ENCODE data around the gene PKP1.

PKP1 gene

GRCh38 chr1:201304126-201304525 lies 20.8 kb downstream of the PKP1 start:
- Histone ChIP-seq H3K4me1 (ENCODE audit: control insufficient read depth, insufficient read depth, low read length) (peaks cover 47% of the 10 kb centered on the region), H3K27me3 (ENCODE audit: control insufficient read depth, insufficient read depth, low read length) (no peaks in the 10 kb centered on the region), H3K4me3 (ENCODE audit: low read length) (no peak overlapping the region), H3K9me3 (ENCODE audit: control insufficient read depth, low read length) (no peaks in the 10 kb centered on the region), H3K9ac (ENCODE audit: low read length) (no peak overlapping the region), H3K36me3 (ENCODE audit: control insufficient read depth, insufficient read depth, low read length) (no peaks in the 10 kb centered on the region)

DNA sequence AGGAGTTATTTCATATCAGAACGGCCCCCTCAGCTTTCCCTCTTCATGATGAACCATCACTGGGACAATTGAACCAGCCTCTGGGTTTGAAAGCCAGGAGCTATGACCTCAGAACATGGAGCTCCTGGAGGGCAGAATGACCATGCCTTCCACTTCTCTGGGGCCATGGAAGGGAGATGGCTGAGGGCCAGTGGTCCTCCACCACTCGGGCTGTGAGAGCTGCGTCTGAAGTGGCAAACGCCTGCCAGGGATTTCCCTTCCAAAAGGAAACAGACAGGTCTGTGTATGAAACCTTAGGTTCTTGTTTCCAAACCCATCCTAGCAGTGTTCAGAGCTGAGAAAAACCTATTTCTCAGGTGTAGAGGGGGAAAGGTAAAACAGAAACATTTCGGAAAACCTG lies 22.5 kb downstream of the PKP1 start:
- H3K36me3 ChIP-seq (ENCODE audit: control insufficient read depth, insufficient read depth, low read length) = no peaks in the 10 kb centered on the region
- peaks cover 46% of the 10 kb centered on the region for H3K4me1 ChIP-seq (ENCODE audit: control insufficient read depth, insufficient read depth, low read length)
- no peaks in the 10 kb centered on the region for H3K9me3 ChIP-seq (ENCODE audit: control insufficient read depth, low read length)
- H3K27me3 ChIP-seq (ENCODE audit: control insufficient read depth, insufficient read depth, low read length) = no peaks in the 10 kb centered on the region
- no peak overlapping the region for H3K4me3 ChIP-seq (ENCODE audit: low read length)
- no peak overlapping the region for H3K9ac ChIP-seq (ENCODE audit: low read length)

GRCh38 chr1:201307231-201307630 lies 23.9 kb downstream of the PKP1 start:
- Histone ChIP-seq H3K27me3 (ENCODE audit: control insufficient read depth, insufficient read depth, low read length) (no peaks in the 10 kb centered on the region), H3K4me3 (ENCODE audit: low read length) (no peak overlapping the region), H3K4me1 (ENCODE audit: control insufficient read depth, insufficient read depth, low read length) (peaks cover 51% of the 10 kb centered on the region), H3K9ac (ENCODE audit: low read length) (no peak overlapping the region), H3K9me3 (ENCODE audit: control insufficient read depth, low read length) (no peaks in the 10 kb centered on the region), H3K36me3 (ENCODE audit: control insufficient read depth, insufficient read depth, low read length) (no peaks in the 10 kb centered on the region)

GRCh38 chr1:201307760-201308499 lies 24.6 kb downstream of the PKP1 start:
- no peak overlapping the region for H3K9ac ChIP-seq (ENCODE audit: low read length)
- peaks cover 49% of the 10 kb centered on the region for H3K4me1 ChIP-seq (ENCODE audit: control insufficient read depth, insufficient read depth, low read length)
- H3K9me3 ChIP-seq (ENCODE audit: control insufficient read depth, low read length) = no peaks in the 10 kb centered on the region
- no peaks in the 10 kb centered on the region for H3K27me3 ChIP-seq (ENCODE audit: control insufficient read depth, insufficient read depth, low read length)
- H3K4me3 ChIP-seq (ENCODE audit: low read length) = no peak overlapping the region
- H3K36me3 ChIP-seq (ENCODE audit: control insufficient read depth, insufficient read depth, low read length) = no peaks in the 10 kb centered on the region

GRCh38 chr1:201309416-201309815 lies 26.1 kb downstream of the PKP1 start:
- Histone ChIP-seq H3K27me3 (ENCODE audit: control insufficient read depth, insufficient read depth, low read length) (no peaks in the 10 kb centered on the region), H3K4me1 (ENCODE audit: control insufficient read depth, insufficient read depth, low read length) (peaks cover 49% of the 10 kb centered on the region), H3K9me3 (ENCODE audit: control insufficient read depth, low read length) (no peaks in the 10 kb centered on the region), H3K4me3 (ENCODE audit: low read length) (no peak overlapping the region), H3K36me3 (ENCODE audit: control insufficient read depth, insufficient read depth, low read length) (no peaks in the 10 kb centered on the region), H3K9ac (ENCODE audit: low read length) (no peak overlapping the region)

- peaks cover 49% of the 10 kb centered on the region for H3K4me1 ChIP-seq (ENCODE audit: control insufficient read depth, insufficient read depth, low read length)
These were observed 27.1 kb downstream of the PKP1 start for GRCh38 chr1:201310251-201310985.

GRCh38 chr1:201310986-201311355 lies 27.7 kb downstream of the PKP1 start:
- no peak overlapping the region for H3K4me3 ChIP-seq (ENCODE audit: low read length)
- H3K4me1 ChIP-seq (ENCODE audit: control insufficient read depth, insufficient read depth, low read length) = peaks cover 49% of the 10 kb centered on the region
- H3K27me3 ChIP-seq (ENCODE audit: control insufficient read depth, insufficient read depth, low read length) = no peaks in the 10 kb centered on the region
- no peak overlapping the region for H3K9ac ChIP-seq (ENCODE audit: low read length)
- H3K9me3 ChIP-seq (ENCODE audit: control insufficient read depth, low read length) = no peaks in the 10 kb centered on the region
- no peaks in the 10 kb centered on the region for H3K36me3 ChIP-seq (ENCODE audit: control insufficient read depth, insufficient read depth, low read length)

More at GRCh38 chr1:201310251-201310985, 27.1 kb downstream of the PKP1 start:
- no peak overlapping the region for H3K4me3 ChIP-seq (ENCODE audit: low read length)
- no peaks in the 10 kb centered on the region for H3K36me3 ChIP-seq (ENCODE audit: control insufficient read depth, insufficient read depth, low read length)
- H3K27me3 ChIP-seq (ENCODE audit: control insufficient read depth, insufficient read depth, low read length) = no peaks in the 10 kb centered on the region
- no peaks in the 10 kb centered on the region for H3K9me3 ChIP-seq (ENCODE audit: control insufficient read depth, low read length)
- H3K9ac ChIP-seq (ENCODE audit: low read length) = no peak overlapping the region

- peaks cover 49% of the 10 kb centered on the region for H3K4me1 ChIP-seq (ENCODE audit: control insufficient read depth, insufficient read depth, low read length)
- H3K4me3 ChIP-seq (ENCODE audit: low read length) = no peak overlapping the region
- H3K36me3 ChIP-seq (ENCODE audit: control insufficient read depth, insufficient read depth, low read length) = no peaks in the 10 kb centered on the region
- no peaks in the 10 kb centered on the region for H3K27me3 ChIP-seq (ENCODE audit: control insufficient read depth, insufficient read depth, low read length)
- H3K9ac ChIP-seq (ENCODE audit: low read length) = no peak overlapping the region
- no peaks in the 10 kb centered on the region for H3K9me3 ChIP-seq (ENCODE audit: control insufficient read depth, low read length)
These were observed 28.2 kb downstream of the PKP1 start for GRCh38 chr1:201311356-201312011.

DNA sequence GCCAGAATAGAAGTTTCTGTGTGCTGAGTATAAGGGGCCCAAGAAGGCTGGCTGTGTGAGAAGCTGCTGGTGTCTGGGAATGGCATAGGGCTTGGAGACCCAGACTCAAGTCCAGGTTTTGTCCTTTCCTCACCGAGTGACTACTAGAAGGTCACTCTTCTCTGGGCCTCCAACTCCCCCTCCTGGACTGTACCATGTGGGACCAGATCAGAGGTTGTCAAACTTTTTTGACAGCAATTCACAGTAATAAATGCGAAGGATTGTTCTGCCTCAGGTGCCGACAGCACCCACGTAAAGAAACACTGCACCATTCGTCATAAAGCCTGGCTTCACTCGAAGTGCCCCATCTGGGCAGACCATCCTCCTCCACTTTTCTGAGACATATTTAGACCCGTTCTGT lies 29.0 kb downstream of the PKP1 start:
- H3K4me1 ChIP-seq (ENCODE audit: control insufficient read depth, insufficient read depth, low read length) = peaks cover 45% of the 10 kb centered on the region
- H3K36me3 ChIP-seq (ENCODE audit: control insufficient read depth, insufficient read depth, low read length) = no peaks in the 10 kb centered on the region
- no peak overlapping the region for H3K4me3 ChIP-seq (ENCODE audit: low read length)
- no peaks in the 10 kb centered on the region for H3K9me3 ChIP-seq (ENCODE audit: control insufficient read depth, low read length)
- no peaks in the 10 kb centered on the region for H3K27me3 ChIP-seq (ENCODE audit: control insufficient read depth, insufficient read depth, low read length)
- no peak overlapping the region for H3K9ac ChIP-seq (ENCODE audit: low read length)

DNA sequence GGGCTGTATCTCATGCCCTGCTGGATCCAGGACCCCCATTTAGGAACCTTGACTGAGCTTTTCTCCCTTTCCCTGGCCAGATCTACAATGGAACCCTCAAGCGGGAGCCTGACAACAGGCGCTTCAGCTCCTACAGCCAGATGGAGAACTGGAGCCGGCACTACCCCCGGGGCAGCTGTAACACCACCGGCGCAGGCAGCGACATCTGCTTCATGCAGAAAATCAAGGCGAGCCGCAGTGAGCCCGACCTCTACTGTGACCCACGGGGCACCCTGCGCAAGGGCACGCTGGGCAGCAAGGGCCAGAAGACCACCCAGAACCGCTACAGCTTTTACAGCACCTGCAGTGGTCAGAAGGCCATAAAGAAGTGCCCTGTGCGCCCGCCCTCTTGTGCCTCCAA lies 29.8 kb downstream of the PKP1 start:
- H3K4me1 ChIP-seq (ENCODE audit: control insufficient read depth, insufficient read depth, low read length) = peaks cover 37% of the 10 kb centered on the region
- no peak overlapping the region for H3K9ac ChIP-seq (ENCODE audit: low read length)
- H3K36me3 ChIP-seq (ENCODE audit: control insufficient read depth, insufficient read depth, low read length) = no peaks in the 10 kb centered on the region
- H3K9me3 ChIP-seq (ENCODE audit: control insufficient read depth, low read length) = no peaks in the 10 kb centered on the region
- H3K4me3 ChIP-seq (ENCODE audit: low read length) = no peak overlapping the region
- H3K27me3 ChIP-seq (ENCODE audit: control insufficient read depth, insufficient read depth, low read length) = no peaks in the 10 kb centered on the region

GRCh38 chr1:201316556-201316955 lies 33.2 kb downstream of the PKP1 start:
- Histone ChIP-seq H3K4me3 (ENCODE audit: low read length) (no peak overlapping the region), H3K9me3 (ENCODE audit: control insufficient read depth, low read length) (no peaks in the 10 kb centered on the region), H3K9ac (ENCODE audit: low read length) (no peak overlapping the region), H3K36me3 (ENCODE audit: control insufficient read depth, insufficient read depth, low read length) (no peaks in the 10 kb centered on the region), H3K27me3 (ENCODE audit: control insufficient read depth, insufficient read depth, low read length) (no peaks in the 10 kb centered on the region), H3K4me1 (ENCODE audit: control insufficient read depth, insufficient read depth, low read length) (peaks cover 3% of the 10 kb centered on the region)

DNA sequence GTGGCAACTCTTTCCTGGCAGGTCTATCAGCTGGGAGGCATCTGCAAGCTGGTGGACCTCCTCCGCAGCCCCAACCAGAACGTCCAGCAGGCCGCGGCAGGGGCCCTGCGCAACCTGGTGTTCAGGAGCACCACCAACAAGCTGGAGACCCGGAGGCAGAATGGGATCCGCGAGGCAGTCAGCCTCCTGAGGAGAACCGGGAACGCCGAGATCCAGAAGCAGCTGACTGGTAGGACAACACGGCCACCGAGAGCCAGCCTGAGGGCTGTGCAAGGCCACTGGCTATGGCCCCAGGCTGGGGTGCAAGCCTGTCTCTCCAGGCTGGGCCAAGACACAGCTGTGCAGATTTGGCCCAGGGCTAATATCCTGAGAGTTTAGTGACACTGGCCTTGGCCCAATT lies 34.2 kb downstream of the PKP1 start:
- Histone ChIP-seq H3K4me1 (ENCODE audit: control insufficient read depth, insufficient read depth, low read length) (no peaks in the 10 kb centered on the region), H3K9me3 (ENCODE audit: control insufficient read depth, low read length) (no peaks in the 10 kb centered on the region), H3K36me3 (ENCODE audit: control insufficient read depth, insufficient read depth, low read length) (no peaks in the 10 kb centered on the region), H3K4me3 (ENCODE audit: low read length) (no peak overlapping the region), H3K27me3 (ENCODE audit: control insufficient read depth, insufficient read depth, low read length) (no peaks in the 10 kb centered on the region), H3K9ac (ENCODE audit: low read length) (no peak overlapping the region)
